Activated effector memory CD4-positive, alpha-beta T cell treated with Interleukin-2 at 50 U/mL for 16 hours (primary cell): ENCODE measurements around the gene HADH.
"Not testable (repeated sequence)": the region's sequence is repeated elsewhere in the genome, so short reads cannot be mapped to it uniquely, and the experiment has no call there.

Experiments
- DNase-seq: peaks from one replicate; pipeline ENCODE4 v3.0.0-alpha.2; 2020

The HADH gene

GRCh38 chr4:107989537-107990386 is at the start of gene HADH:
Gene HADH, plus strand, starts transcription at chr4:107989889. Its CDS starts 44 bp downstream, at chr4:107989933.
- DNase-seq, result peak; percentile 91

DNA sequence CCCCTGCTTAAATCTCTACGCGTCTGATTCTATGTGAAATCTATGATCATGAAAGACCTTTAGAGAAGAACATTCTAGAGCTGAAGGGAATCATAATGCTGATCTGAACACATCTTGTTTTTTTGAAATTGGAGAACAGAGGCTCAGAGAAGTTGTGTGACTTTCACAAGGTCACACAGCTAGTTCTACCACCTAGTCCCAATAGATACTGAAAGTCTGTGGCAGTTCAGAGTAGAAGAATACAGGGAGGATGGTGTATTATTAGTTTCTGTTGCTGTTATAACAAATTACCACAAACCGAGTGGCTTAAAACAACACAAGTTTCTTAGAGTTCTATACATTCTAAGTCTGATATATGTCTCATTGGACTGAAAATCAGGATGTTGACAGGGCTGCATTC is 43.9 kb upstream of the HADH start:
- no peak for DNase-seq

- no peak for DNase-seq
Observed at GRCh38 chr4:107950746-107951540, 38.7 kb upstream of the HADH start.

DNA sequence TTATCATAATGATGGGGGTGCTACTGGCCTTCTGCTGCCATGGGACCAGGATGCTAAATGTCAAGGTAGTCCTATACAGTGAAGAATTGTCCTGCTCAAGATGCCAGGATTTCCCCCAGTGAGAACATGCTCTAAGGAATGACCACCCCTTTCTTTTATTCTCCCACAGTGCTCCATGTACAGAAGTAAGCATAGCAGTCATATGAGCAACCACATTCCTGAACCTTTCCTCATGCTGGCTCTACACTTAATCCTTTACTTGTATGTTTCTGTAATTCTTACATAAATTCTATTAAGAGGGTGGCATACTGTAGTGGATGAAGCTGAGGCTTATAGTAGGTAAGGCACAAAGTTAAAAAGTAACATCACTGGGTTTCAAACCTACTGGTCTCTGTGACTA is 38.1 kb upstream of the HADH start:
- no peak for DNase-seq

DNA sequence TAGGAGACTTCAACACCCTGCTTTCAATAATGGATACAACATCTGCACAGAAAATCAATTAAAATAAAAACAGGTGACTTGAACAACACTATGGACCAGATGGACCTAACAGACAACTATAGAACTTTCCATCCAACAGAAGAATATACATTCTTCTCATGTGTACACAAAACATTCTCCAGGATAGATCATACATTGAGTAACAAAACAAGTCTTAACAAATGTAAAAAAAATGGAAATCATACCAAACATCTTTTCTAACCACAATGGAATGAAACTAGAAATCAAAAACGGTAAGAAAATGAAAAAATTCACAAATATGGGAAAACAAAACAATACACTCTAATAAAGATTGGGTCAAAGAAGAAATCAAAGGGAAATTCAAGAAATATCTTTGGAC is 33.7 kb upstream of the HADH start:
- no peak for DNase-seq

DNA sequence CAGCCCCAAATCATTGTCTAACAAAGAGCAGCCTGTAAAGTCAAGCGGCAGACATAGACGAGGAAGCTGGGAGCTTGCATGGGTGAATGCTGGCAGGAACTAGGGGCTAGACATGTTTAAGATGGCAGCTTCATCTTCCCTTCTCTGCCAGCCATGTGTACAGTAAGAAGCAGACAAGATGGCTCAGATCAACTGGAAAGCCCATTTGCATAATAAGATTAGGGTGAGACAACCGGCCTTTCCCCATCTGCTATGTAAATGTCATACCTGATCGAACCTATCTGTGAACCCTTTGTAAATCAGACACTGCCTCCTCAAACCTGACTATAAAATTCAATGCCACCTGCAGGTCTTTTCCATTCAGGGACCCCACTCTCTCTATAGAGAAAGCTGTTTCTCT is 22.8 kb upstream of the HADH start:
- DNase-seq, result no peak

GRCh38 chr4:107967519-107967918 is 22.2 kb upstream of the HADH start:
- DNase-seq, result not testable (repeated sequence)

DNA sequence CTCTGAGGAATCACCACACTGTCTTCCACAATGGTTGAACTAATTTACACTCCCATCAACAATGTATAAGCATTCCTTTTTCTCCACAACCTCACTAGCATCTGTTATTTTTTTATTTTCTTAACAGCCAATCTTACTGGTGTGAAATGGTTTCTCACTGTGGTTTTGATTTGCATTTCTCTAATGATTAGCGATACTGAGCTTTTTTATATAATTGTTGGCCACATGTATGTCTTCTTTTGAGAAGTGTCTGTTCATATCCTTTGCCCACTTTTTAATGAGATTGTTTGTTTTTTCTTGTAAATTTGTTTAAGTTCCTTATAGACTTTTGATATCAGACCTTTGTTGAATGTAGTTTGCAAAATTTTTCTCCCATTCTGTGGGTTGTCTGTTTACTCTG is 21.8 kb upstream of the HADH start:
- not testable (repeated sequence) for DNase-seq

- no peak for DNase-seq
Observed at GRCh38 chr4:107970063-107970798, 19.5 kb upstream of the HADH start.

DNA sequence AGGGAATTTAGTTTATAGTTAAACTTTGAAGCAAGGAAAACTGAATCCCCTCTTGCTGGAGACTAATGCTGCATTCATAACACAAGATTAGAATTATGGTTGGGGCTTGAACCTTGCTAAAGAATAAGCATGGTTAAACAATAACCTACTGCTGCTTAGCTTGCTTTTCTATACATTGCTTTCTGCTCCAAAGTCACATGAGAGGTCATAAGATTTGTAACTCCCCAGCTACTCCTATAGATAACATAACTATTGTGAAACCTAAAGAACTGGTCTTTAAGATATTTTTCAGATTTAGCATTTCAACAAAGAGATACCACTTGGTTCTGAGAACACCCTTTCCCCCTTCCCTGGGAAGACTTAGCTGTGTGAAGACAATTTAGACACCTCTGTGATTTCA is 17.1 kb upstream of the HADH start:
- DNase-seq, result no peak

DNA sequence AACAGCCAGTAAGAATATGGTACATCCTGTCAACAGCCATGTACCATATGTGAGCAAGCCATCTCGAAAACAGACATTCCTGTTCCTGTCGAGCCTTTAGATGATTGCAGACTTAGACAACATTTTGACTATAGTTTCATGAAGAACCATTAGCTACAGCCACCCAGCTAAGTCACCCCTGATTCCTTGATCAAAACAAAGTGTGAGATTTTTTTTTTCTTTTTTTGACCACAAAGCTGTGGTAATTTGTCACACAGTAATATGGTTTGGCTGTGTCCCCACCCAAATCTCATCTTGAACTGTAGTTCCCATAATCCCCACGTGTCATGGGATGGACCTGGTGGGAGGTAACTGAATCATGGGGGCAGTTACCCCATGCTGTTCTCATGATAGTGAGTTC is 15.2 kb upstream of the HADH start:
- DNase-seq, result no peak

- DNase-seq, result no peak
Observed at GRCh38 chr4:107977482-107977881, 12.2 kb upstream of the HADH start.

DNA sequence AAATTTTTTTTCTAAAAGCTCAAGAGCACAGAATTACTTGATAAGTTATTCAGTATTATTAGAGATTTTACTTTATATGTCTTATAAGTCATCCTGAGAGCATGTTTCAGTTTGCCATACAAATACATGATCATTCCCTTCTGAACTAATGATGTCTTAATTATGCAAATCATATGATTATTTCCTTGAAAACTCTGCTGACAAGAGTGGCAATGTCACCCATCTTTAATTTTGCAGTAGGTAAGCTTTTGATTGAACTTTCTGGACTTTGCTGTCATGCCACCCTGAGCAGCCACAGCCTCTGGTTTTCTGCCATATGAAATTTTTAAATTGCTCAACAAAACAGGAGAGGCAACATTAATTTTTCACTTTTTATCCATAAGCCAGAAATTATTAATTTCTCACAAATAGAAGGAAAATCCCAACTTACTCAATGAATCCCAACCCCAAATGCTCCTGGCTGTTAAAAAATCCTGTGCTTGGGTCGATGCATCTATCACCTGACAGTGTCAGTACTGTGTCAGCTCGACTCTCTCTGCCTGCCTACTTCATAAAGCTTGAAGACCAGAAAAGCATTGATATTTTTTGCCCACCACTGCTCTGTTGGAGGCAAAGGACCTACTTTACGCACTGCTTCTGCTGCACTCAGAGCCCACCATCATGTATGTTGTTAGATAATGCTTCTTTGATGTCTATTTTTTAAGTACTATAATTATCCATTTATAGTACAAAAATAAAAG is 11.6 kb upstream of the HADH start:
- no peak for DNase-seq

DNA sequence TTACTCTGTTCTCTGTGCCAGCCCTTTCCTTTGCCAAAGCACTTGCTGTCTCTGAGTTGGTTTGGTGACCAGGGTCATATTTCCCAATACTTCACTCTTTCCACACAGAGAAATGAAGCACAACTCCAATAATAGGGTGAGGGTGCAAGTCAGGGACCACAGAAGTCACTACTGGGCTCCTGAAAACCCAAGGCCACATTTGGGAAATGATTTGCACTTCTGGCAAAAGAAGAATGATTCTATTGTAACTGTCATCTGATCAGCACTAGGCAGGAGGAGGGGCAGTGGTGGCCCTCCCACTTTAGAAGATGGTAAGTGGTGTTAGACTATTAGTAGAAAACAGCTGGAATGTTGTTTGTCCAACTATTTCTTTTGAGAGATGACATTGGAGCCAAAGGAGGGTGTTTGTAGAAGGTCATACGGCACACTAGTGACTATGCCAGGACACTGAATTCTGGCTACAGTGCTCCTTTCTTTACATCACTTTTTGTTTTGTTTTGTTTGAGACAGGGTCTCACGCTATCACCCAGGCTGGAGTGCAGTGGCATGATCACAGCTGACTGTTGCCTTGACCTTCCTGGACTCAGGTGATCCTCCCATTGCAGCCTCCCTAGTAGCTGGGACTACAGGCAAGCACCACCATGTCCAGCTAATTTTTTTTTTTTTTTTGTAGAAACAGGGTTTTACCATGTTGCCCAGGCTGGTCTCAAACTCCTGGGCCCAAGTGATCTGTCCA is 10.8 kb upstream of the HADH start:
- DNase-seq, result no peak

DNA sequence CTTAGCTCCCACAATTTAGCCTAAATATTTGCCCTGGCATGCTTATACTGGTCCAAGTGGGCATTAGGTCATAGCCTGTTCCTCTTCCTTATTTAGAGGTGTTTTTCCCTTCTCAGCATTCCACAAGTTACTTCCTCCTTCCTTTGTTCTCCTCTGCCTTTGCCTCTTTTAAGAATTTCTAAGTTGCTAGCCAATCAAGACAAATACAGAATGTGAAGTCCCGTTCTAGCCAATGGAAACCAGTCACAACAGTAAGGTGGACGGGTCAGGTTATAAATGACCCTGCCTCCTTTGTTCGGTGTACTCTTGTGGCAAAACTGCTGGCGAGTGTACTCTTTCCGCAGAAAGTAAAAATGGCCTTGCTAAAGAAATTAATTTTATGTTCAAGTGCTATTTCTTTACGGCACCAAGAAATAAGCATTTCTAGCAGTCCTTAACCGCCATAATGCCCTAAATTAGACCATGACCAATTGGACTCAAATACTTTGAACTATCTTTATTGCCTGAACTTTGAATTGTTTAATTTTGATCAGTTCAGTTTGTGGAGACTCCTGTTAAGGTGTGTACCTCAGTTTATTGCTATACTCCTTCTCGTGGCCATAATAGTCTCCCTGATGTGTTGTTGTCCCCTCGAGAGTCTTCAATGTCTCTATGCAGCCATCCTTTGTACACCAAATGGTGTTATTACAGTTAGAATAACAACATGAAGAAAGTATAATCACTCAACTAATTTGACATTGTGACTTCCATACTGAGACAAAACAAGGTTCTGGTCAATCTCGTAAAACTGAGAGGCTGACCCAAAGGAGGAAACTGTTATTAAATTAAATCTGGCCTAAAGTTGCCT is 1.6 kb upstream of the HADH start:
- no peak for DNase-seq

- DNase-seq, result no peak
Observed at GRCh38 chr4:107988763-107989035, 990 bp upstream of the HADH start.

DNA sequence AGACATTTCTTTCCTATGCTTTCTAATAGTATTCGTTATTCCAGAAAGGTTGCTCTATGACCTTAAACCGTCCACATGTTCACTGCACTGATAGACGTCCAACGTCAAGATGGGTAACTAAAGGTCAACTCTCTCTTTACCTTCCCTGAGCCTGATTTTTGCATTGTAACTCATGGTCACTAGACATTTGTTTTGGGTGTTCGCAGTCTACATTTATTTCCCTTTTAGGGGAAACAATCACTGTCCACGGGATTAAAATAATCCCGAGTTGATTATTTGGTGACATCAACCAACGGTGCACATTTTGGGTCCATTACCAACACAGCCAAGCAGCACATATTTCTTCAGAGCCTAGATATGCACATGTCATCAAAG is 540 bp upstream of the HADH start:
- no peak for DNase-seq

- DNase-seq, result no peak
Observed at GRCh38 chr4:107991945-107992630, 2.4 kb downstream of the HADH start.

DNA sequence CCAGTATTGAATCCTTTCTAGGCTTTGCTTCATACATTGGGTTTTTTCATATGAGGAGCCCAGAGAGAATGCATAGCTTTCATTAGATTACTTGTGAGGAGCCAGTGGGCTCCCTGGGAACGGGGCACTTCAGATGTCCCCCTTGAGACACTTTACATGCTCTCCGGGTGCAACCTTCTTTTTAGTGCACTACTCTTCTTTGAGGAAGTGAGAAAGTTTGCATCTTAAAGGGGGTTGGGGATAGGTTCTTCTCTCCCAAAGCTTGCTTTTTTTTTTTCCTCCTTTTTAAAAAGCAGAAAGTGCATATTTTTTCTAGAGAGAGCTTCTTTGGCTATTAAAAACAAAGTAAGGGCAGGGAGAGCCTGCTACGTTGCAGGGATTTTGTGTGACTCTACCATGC is 4.3 kb downstream of the HADH start:
- DNase-seq, result no peak

GRCh38 chr4:107994894-107995293 is 5.2 kb downstream of the HADH start:
- DNase-seq, result no peak
